Measurements from ENCODE around the gene KCTD2.

The KCTD2 gene

DNA sequence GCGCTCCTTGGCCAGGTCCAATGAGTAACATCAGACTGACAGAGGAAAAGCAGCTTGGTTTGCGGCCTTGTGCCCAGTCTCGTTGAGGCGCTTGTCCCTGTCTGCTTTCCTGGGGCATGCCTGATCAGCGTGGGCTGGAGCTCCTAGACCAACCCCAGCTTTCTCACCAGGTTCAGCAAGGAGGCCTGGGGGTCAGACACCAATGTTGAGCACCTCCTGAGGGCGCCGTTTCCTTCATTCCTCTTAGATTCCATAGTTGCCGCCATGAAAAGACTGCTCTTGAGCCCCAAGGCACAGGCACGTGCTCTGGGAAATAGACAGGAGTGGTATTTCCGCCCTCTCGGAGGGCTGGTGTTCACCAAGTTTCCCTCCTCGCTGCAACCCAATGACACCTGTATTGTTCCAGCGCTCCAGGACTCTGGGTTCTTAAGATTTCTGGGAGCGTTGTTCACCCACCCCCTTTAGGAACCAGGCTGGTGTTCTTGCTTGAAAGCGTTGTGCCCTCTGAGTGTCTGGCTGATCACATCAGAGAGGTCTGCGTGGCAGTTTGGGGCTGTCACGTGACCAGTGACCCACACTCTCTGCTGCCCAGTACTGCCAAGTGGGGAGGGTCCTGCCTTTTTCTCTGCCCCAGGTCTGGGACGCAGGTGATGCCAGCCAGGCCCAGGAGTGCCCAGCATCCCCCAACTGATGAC lies 18.0 kb downstream of the KCTD2 start:
- peaks cover 13% of the 10 kb centered on the region for H3K36me3 ChIP-seq (ENCODE audit: control insufficient read depth, low read length)
- H3K4me3 ChIP-seq (ENCODE audit: low read length) = no peak overlapping the region
- H3K9me3 ChIP-seq (ENCODE audit: control insufficient read depth, insufficient read depth, low read length) = no peaks in the 10 kb centered on the region
- no peaks in the 10 kb centered on the region for H4K20me1 ChIP-seq (ENCODE audit: control insufficient read depth, insufficient read depth, low read depth, low read length)
- no peaks in the 10 kb centered on the region for H3K9me2 ChIP-seq (replicated peaks; ENCODE audit: control insufficient read depth, low read length)
- no peak overlapping the region for H3K27ac ChIP-seq (ENCODE audit: low read depth, low read length)
- H3K4me2 ChIP-seq (ENCODE audit: low read length) = no peak overlapping the region
- H3K27me3 ChIP-seq (ENCODE audit: control insufficient read depth, low read length) = no peaks in the 10 kb centered on the region
- no peaks in the 10 kb centered on the region for H3K79me2 ChIP-seq (ENCODE audit: control insufficient read depth, low read length)
- H3F3A ChIP-seq (ENCODE audit: control insufficient read depth, insufficient read depth) = no peaks in the 10 kb centered on the region
- TF ChIP-seq EZH2phosphoT487 (IDR thresholded peaks at IDR 0.05; ENCODE audit: borderline replicate concordance, low read length) = no peak
- TF ChIP-seq, protein P1, sequence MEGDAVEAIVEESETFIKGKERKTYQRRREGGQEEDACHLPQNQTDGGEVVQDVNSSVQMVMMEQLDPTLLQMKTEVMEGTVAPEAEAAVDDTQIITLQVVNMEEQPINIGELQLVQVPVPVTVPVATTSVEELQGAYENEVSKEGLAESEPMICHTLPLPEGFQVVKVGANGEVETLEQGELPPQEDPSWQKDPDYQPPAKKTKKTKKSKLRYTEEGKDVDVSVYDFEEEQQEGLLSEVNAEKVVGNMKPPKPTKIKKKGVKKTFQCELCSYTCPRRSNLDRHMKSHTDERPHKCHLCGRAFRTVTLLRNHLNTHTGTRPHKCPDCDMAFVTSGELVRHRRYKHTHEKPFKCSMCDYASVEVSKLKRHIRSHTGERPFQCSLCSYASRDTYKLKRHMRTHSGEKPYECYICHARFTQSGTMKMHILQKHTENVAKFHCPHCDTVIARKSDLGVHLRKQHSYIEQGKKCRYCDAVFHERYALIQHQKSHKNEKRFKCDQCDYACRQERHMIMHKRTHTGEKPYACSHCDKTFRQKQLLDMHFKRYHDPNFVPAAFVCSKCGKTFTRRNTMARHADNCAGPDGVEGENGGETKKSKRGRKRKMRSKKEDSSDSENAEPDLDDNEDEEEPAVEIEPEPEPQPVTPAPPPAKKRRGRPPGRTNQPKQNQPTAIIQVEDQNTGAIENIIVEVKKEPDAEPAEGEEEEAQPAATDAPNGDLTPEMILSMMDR (IDR thresholded peaks at IDR 0.05; ENCODE audit: low read depth, low read length, poor library complexity, severe bottlenecking) = no peak
- no peaks in the 10 kb centered on the region for H3K4me1 ChIP-seq (ENCODE audit: control insufficient read depth, low read length)

DNA sequence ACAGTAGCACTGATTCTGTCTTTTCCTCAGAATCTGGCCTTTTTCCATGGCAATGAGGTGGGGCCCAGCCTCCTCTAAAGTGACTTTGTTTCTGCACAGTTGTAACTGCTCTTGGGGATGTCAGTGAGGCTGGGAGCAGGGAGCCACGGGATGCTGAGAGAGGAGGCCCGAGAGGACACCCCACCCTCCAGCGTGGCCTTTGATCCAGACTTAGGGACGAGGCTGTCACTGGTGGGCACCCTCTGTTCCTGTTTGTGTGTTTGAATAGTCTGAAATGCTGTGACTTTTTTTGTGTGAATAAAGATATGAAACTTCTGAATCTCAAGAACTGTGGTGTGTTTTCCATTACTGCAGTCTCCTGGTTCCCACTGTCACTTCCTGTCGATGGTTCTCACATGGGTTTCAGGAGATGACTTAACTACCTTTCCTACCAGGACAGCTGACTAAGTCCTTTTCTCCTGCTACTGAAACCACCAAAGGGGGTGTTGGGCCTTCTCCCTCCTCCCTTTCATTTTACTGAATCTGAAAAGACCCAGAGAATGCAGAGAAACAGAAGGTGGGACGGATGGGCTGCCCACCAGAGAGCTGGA lies 18.6 kb downstream of the KCTD2 start:
- Histone ChIP-seq H3K36me3 (ENCODE audit: control insufficient read depth, low read length) (peaks cover 8% of the 10 kb centered on the region), H3K4me2 (ENCODE audit: low read length) (no peak overlapping the region), H3K9me3 (ENCODE audit: control insufficient read depth, insufficient read depth, low read length) (no peaks in the 10 kb centered on the region), H3K27me3 (ENCODE audit: control insufficient read depth, low read length) (no peaks in the 10 kb centered on the region), H3K27ac (ENCODE audit: low read depth, low read length) (no peak overlapping the region), H3K4me1 (ENCODE audit: control insufficient read depth, low read length) (no peaks in the 10 kb centered on the region), H3K9me2 (replicated peaks; ENCODE audit: control insufficient read depth, low read length) (no peaks in the 10 kb centered on the region), H3K4me3 (ENCODE audit: low read length) (no peak overlapping the region), H3K79me2 (ENCODE audit: control insufficient read depth, low read length) (no peaks in the 10 kb centered on the region), H4K20me1 (ENCODE audit: control insufficient read depth, insufficient read depth, low read depth, low read length) (no peaks in the 10 kb centered on the region), H3F3A (ENCODE audit: control insufficient read depth, insufficient read depth) (no peaks in the 10 kb centered on the region)
- no peak for TF ChIP-seq EZH2phosphoT487 (IDR thresholded peaks at IDR 0.05; ENCODE audit: borderline replicate concordance, low read length)
- TF ChIP-seq, protein P1 (IDR thresholded peaks at IDR 0.05; ENCODE audit: low read depth, low read length, poor library complexity, severe bottlenecking) = no peak

DNA sequence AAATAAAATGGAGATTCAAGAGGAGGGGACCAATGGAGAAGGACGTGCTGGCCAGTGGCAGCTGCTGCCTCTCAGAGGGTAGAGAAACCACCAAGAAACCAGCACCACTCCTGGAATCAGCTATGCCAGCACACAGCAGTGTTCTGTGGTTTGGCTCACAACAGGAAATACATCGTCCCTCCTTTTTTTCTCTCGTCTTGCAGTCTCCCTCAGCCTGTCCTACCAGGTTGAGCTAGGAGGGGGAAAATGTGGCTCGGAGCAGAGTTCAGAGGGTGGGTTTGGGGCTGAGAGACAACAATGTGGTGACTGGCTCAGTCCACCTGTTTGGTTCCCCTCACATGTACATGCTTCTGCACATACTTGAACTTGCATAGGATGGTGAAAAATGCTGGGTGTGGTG lies 20.8 kb downstream of the KCTD2 start:
- Histone ChIP-seq H4K20me1 (ENCODE audit: control insufficient read depth, insufficient read depth, low read depth, low read length) (no peaks in the 10 kb centered on the region), H3K79me2 (ENCODE audit: control insufficient read depth, low read length) (no peaks in the 10 kb centered on the region), H3K4me2 (ENCODE audit: low read length) (no peak overlapping the region), H3K36me3 (ENCODE audit: control insufficient read depth, low read length) (peaks cover 4% of the 10 kb centered on the region), H3F3A (ENCODE audit: control insufficient read depth, insufficient read depth) (no peaks in the 10 kb centered on the region), H3K27ac (ENCODE audit: low read depth, low read length) (no peak overlapping the region), H3K27me3 (ENCODE audit: control insufficient read depth, low read length) (no peaks in the 10 kb centered on the region), H3K9me2 (replicated peaks; ENCODE audit: control insufficient read depth, low read length) (no peaks in the 10 kb centered on the region), H3K9me3 (ENCODE audit: control insufficient read depth, insufficient read depth, low read length) (no peaks in the 10 kb centered on the region), H3K4me1 (ENCODE audit: control insufficient read depth, low read length) (no peaks in the 10 kb centered on the region), H3K4me3 (ENCODE audit: low read length) (no peak overlapping the region)
- TF ChIP-seq, protein P1 (IDR thresholded peaks at IDR 0.05; ENCODE audit: low read depth, low read length, poor library complexity, severe bottlenecking) = no peak
- no peak for TF ChIP-seq EZH2phosphoT487 (IDR thresholded peaks at IDR 0.05; ENCODE audit: borderline replicate concordance, low read length)

All from DOHH2 (cell line).